Skeletal muscle cell (primary cell): Measurements from ENCODE around the gene S100A4.
"Not testable (repeated sequence)": the region's sequence is repeated elsewhere in the genome, so short reads cannot be mapped to it uniquely, and the experiment has no call there.

Experiments used
- DNase-seq: peaks from one replicate; pipeline ENCODE4 v3.0.0-alpha.2; 2010; ENCODE audit warnings: low read depth
- H3K4me3 ChIP-seq: 2 replicates; pipeline ENCODE4 v1.5.1; 2011; ENCODE audit warnings: low read depth, mild to moderate bottlenecking, control low read depth, low read length, moderate library complexity

Gene S100A4

GRCh38 chr1:153568367-153569099 is 22.9 kb upstream of the S100A4 start:
- no peak overlapping the region for H3K4me3 ChIP-seq
- DNase-seq, result no peak

GRCh38 chr1:153567621-153568366 is 22.2 kb upstream of the S100A4 start:
- H3K4me3 ChIP-seq, result no peak overlapping the region
- no peak for DNase-seq

- DNase-seq, result peak; percentile 96
- no peak overlapping the region for H3K4me3 ChIP-seq
These were observed 21.1 kb upstream of the S100A4 start for GRCh38 chr1:153566414-153567371.

- peak; percentile 81 for DNase-seq
- no peak within 1 kb of the TSS for H3K4me3 ChIP-seq
These were observed 20.1 kb upstream of the S100A4 start, which contains the start of gene S100A2 for GRCh38 chr1:153565529-153566374. TSS of gene S100A2 (minus strand) at chr1:153565844. CDS start at chr1:153563877, 1,967 bp downstream.

- H3K4me3 ChIP-seq, result no peak overlapping the region
- no peak for DNase-seq
These were observed 18.4 kb upstream of the S100A4 start for GRCh38 chr1:153563991-153564390.

GRCh38 chr1:153563483-153563901 is 17.9 kb upstream of the S100A4 start:
- no peak overlapping the region for H3K4me3 ChIP-seq
- DNase-seq, result no peak

- not testable (repeated sequence) for DNase-seq, H3K4me3 ChIP-seq
These were observed 16.4 kb upstream of the S100A4 start for GRCh38 chr1:153562021-153562420.

GRCh38 chr1:153561466-153561985 is 15.9 kb upstream of the S100A4 start:
- DNase-seq, result no peak
- no peak overlapping the region for H3K4me3 ChIP-seq

GRCh38 chr1:153560771-153561465 is 15.3 kb upstream of the S100A4 start:
- DNase-seq, result no peak
- H3K4me3 ChIP-seq, result no peak overlapping the region

- no peak for DNase-seq
- H3K4me3 ChIP-seq, result no peak overlapping the region
These were observed 14.6 kb upstream of the S100A4 start for GRCh38 chr1:153560241-153560640.

GRCh38 chr1:153557877-153558276 is 12.3 kb upstream of the S100A4 start:
- no peak overlapping the region for H3K4me3 ChIP-seq
- DNase-seq, result no peak

- no peak for DNase-seq
- no peak overlapping the region for H3K4me3 ChIP-seq
These were observed 10.7 kb upstream of the S100A4 start for GRCh38 chr1:153556348-153556747.

- no peak overlapping the region for H3K4me3 ChIP-seq
- DNase-seq, result no peak
These were observed 8.4 kb upstream of the S100A4 start for GRCh38 chr1:153553830-153554541.

GRCh38 chr1:153553096-153553495 is 7.5 kb upstream of the S100A4 start:
- no peak for DNase-seq

GRCh38 chr1:153552335-153552734 is 6.7 kb upstream of the S100A4 start:
- no peak for DNase-seq
- H3K4me3 ChIP-seq, result no peak overlapping the region

More at GRCh38 chr1:153553096-153553495, 7.5 kb upstream of the S100A4 start:
- no peak overlapping the region for H3K4me3 ChIP-seq

- no peak for DNase-seq
- H3K4me3 ChIP-seq, result no peak overlapping the region
These were observed 5.4 kb upstream of the S100A4 start for GRCh38 chr1:153550827-153551500.

GRCh38 chr1:153550398-153550758 is 4.8 kb upstream of the S100A4 start:
- no peak for DNase-seq
- no peak overlapping the region for H3K4me3 ChIP-seq
